ENCODE measurements around the gene COL4A6. TPM values are rescaled to one million over a fixed set of nuclear protein-coding genes. Genes with fewer than 3 reads are reported as not detected.

COL4A6 gene
- total and polyA plus RNA-seq, 10 of the 15 experiments (the other 5 are each of a cell fraction or from before 2014, with no cell fraction given) = 0.02 to 0.56 (median 0.05) TPM; not detected in 3

DNA sequence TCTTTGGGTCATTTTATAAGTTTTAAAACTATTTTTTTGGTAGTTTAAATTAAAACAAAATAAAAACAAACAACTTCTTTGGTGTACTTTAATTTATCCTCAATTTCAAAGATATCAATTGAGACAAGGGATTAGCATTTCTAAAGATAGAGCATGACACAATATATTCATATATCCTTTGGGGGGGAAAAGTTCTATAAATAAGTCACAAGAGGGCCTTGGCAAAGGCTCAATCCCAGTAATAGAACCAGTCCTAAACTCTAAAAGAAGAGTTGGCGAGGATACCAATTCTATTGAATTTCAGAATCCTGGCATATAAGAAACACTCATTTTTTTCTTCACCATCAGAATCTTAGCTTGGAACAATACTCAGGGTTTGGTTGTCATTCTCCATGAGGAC, 89.7 kb downstream of the COL4A6 start (continued):
- TF ChIP-seq, protein P1, sequence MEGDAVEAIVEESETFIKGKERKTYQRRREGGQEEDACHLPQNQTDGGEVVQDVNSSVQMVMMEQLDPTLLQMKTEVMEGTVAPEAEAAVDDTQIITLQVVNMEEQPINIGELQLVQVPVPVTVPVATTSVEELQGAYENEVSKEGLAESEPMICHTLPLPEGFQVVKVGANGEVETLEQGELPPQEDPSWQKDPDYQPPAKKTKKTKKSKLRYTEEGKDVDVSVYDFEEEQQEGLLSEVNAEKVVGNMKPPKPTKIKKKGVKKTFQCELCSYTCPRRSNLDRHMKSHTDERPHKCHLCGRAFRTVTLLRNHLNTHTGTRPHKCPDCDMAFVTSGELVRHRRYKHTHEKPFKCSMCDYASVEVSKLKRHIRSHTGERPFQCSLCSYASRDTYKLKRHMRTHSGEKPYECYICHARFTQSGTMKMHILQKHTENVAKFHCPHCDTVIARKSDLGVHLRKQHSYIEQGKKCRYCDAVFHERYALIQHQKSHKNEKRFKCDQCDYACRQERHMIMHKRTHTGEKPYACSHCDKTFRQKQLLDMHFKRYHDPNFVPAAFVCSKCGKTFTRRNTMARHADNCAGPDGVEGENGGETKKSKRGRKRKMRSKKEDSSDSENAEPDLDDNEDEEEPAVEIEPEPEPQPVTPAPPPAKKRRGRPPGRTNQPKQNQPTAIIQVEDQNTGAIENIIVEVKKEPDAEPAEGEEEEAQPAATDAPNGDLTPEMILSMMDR (IDR thresholded peaks at IDR 0.05 in 2 of 3, conservative IDR thresholded peaks at IDR 0.05 in 1 of 3; ENCODE audit: control insufficient read depth in 2 of 3, extremely low read depth in 1 of 3, insufficient read depth in 1 of 3, low read depth in 3 of 3, low read length in 3 of 3) = no peak
- TF ChIP-seq POLR2AphosphoS5 (IDR thresholded peaks at IDR 0.05; ENCODE audit: low read length) (no peak), ZBED1 (IDR thresholded peaks at IDR 0.05; ENCODE audit: borderline replicate concordance) (no peak), NR2F1 (conservative IDR thresholded peaks at IDR 0.05) (no peak)
- TF ChIP-seq, protein P2, sequence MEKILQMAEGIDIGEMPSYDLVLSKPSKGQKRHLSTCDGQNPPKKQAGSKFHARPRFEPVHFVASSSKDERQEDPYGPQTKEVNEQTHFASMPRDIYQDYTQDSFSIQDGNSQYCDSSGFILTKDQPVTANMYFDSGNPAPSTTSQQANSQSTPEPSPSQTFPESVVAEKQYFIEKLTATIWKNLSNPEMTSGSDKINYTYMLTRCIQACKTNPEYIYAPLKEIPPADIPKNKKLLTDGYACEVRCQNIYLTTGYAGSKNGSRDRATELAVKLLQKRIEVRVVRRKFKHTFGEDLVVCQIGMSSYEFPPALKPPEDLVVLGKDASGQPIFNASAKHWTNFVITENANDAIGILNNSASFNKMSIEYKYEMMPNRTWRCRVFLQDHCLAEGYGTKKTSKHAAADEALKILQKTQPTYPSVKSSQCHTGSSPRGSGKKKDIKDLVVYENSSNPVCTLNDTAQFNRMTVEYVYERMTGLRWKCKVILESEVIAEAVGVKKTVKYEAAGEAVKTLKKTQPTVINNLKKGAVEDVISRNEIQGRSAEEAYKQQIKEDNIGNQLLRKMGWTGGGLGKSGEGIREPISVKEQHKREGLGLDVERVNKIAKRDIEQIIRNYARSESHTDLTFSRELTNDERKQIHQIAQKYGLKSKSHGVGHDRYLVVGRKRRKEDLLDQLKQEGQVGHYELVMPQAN (conservative IDR thresholded peaks at IDR 0.05) = no peak
- TF ChIP-seq, protein P3, sequence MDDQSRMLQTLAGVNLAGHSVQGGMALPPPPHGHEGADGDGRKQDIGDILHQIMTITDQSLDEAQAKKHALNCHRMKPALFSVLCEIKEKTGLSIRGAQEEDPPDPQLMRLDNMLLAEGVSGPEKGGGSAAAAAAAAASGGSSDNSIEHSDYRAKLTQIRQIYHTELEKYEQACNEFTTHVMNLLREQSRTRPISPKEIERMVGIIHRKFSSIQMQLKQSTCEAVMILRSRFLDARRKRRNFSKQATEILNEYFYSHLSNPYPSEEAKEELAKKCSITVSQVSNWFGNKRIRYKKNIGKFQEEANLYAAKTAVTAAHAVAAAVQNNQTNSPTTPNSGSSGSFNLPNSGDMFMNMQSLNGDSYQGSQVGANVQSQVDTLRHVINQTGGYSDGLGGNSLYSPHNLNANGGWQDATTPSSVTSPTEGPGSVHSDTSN (IDR thresholded peaks at IDR 0.05; ENCODE audit: insufficient replicate concordance, low read depth, low read length) = no peak
- TF ChIP-seq, protein P4, sequence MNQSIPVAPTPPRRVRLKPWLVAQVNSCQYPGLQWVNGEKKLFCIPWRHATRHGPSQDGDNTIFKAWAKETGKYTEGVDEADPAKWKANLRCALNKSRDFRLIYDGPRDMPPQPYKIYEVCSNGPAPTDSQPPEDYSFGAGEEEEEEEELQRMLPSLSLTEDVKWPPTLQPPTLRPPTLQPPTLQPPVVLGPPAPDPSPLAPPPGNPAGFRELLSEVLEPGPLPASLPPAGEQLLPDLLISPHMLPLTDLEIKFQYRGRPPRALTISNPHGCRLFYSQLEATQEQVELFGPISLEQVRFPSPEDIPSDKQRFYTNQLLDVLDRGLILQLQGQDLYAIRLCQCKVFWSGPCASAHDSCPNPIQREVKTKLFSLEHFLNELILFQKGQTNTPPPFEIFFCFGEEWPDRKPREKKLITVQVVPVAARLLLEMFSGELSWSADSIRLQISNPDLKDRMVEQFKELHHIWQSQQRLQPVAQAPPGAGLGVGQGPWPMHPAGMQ (IDR thresholded peaks at IDR 0.05; ENCODE audit: borderline replicate concordance) = no peak
